ENCODE data around the gene KCNG4.

The KCNG4 gene

DNA sequence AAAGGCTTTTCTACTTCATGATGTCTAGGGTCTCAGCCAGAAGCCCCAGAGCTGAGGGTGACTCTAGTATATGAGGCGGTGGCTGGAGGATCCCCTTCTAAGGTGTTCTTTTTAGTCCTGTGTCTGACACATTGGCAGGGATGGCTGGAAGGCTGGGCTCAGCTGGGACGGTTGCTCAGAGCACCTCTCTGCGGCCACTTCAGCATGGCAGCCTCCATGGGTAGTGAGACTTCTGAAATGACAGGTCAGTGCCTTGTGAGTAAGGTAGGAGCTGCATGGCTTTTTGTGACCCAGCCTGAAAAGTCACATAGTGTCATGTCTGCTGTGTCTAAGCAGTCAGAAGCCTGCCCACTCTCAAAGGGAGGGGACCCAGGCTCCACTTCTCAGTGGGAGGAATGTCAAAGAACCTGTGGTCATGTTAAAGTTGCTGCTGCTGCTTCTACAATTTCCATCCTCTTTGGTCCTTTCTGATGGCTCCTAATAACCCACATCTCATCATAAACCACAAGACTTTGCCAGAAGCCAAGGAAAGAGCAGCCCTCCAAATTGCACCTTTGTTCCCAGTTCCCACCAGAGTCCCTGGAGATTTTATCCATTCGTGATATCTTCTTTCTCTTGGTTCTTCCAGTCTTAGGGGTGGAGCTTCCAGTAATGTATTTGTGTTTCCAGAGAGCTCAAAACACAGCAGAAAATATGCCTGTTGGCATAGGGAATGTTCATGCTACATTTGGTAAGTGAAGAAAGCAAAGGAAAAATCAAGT, 15.4 kb upstream of the KCNG4 start:
- no peak overlapping the region for H3K4me3 ChIP-seq (replicated peaks; ENCODE audit: low read depth, low read length)
- TF ChIP-seq, protein P1, sequence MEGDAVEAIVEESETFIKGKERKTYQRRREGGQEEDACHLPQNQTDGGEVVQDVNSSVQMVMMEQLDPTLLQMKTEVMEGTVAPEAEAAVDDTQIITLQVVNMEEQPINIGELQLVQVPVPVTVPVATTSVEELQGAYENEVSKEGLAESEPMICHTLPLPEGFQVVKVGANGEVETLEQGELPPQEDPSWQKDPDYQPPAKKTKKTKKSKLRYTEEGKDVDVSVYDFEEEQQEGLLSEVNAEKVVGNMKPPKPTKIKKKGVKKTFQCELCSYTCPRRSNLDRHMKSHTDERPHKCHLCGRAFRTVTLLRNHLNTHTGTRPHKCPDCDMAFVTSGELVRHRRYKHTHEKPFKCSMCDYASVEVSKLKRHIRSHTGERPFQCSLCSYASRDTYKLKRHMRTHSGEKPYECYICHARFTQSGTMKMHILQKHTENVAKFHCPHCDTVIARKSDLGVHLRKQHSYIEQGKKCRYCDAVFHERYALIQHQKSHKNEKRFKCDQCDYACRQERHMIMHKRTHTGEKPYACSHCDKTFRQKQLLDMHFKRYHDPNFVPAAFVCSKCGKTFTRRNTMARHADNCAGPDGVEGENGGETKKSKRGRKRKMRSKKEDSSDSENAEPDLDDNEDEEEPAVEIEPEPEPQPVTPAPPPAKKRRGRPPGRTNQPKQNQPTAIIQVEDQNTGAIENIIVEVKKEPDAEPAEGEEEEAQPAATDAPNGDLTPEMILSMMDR (IDR thresholded peaks at IDR 0.05; ENCODE audit: low read depth, low read length, missing control alignments): no peak
- no peak for DNase-seq (ENCODE audit: extremely low read depth, low read depth)

DNA sequence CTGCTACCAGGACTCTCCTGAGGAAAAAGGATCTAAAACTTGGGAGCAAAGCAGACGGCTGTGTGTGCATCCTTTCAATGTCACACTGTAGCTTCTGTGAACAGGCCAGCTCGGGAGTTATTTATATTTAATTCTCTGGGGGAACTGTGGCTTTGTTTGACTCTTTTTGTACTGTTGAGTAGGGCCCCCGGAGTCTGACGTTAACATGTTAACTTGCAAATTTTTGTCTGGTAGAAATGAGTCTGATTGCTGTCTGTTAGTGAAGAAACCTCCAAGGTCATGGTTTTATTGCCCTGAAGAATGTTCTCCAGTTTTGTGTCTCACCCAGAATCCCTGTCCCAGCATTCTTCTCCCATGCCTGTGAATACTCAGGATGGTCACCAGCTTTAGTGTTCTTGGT, 14.2 kb upstream of the KCNG4 start:
- no peak overlapping the region for H3K4me3 ChIP-seq (replicated peaks; ENCODE audit: low read depth, low read length)
- no peak for DNase-seq (ENCODE audit: extremely low read depth, low read depth)
- TF ChIP-seq, protein P1 (IDR thresholded peaks at IDR 0.05; ENCODE audit: low read depth, low read length, missing control alignments): no peak

DNA sequence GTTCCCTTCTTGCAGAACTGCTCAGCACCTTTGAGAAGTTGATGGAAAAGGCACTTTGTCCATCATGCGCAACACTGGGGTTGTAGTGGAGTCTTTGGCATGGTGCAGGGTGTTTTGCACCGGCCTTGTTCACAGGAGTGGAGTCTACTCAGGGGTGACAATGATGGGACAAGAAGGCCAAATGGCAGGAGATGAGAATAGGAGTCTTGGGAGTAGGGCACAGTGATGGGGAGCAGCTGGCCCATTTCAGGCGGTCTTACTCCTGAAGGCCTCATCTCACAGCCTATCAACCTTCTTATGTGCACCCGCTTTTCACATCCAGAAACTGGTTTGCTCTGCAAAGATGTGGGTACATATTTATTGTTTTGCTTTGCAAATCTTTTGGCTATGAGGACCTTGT, 13.4 kb upstream of the KCNG4 start:
- DNase-seq (ENCODE audit: extremely low read depth, low read depth): no peak
- TF ChIP-seq, protein P1 (IDR thresholded peaks at IDR 0.05; ENCODE audit: low read depth, low read length, missing control alignments): no peak
- no peak overlapping the region for H3K4me3 ChIP-seq (replicated peaks; ENCODE audit: low read depth, low read length)

DNA sequence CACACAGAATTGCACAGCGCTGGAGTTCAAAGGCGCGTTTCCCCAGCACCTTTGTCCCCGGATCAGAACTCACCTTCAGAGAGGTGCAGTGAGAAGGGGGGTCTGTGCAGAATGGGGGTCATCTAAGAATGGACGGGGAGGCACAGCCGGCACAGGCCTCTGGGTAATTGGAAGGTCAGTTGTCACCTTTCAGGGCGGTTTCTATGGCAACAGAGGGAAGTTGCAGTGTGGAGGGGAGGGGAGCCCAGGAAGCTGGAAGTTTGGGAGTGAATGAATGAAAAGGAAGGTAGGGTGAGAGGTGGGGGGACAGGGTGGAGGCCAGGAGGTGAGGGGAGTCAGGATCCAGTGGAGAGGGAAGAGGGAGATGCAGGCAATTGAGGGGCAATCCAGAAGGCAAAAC, 12.4 kb upstream of the KCNG4 start:
- no peak overlapping the region for H3K4me3 ChIP-seq (replicated peaks; ENCODE audit: low read depth, low read length)
- TF ChIP-seq, protein P1 (IDR thresholded peaks at IDR 0.05; ENCODE audit: low read depth, low read length, missing control alignments): no peak
- no peak for DNase-seq (ENCODE audit: extremely low read depth, low read depth)

DNA sequence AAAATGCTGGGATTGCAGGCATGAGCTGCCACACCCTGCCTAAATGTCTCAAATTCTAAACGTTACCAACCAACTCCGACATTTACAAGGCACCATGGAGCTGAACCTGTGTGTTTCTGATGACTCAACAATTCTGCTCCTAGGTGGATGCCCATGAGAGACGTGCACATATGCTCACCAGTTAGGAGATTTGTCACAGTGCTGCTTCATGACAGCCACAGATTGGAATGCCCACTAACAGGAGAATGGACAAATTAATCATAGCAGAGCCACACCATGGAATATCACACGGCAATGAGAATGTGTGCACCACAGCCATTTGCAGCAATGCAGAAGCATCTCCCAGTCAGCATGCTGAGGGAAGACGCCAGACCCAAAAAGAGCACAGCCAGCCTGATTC, 8.0 kb upstream of the KCNG4 start:
- TF ChIP-seq, protein P1 (IDR thresholded peaks at IDR 0.05; ENCODE audit: low read depth, low read length, missing control alignments): no peak
- DNase-seq (ENCODE audit: extremely low read depth, low read depth): no peak
- H3K4me3 ChIP-seq (replicated peaks; ENCODE audit: low read depth, low read length): no peak overlapping the region

DNA sequence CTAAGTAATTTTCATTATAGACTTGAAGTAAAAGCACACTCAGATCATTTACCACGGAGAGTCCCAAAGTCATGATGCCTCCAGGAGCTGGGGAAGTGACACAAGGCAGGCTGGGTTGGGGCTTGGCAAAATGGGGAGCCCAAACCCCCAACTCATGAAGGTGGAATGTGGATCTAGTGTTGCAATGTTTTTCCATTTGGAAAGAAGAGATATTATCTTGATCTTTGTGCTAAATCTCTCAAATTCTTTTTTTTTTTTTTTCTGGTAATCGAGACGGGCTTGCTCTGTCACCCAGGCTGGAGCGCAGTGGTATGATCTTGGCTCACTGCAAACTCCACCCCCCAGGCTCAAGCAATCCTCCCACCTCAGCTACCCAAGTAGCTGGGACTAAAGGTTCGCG, 7.5 kb upstream of the KCNG4 start:
- TF ChIP-seq, protein P1 (IDR thresholded peaks at IDR 0.05; ENCODE audit: low read depth, low read length, missing control alignments): no peak
- no peak for DNase-seq (ENCODE audit: extremely low read depth, low read depth)
- H3K4me3 ChIP-seq (replicated peaks; ENCODE audit: low read depth, low read length): no peak overlapping the region

DNA sequence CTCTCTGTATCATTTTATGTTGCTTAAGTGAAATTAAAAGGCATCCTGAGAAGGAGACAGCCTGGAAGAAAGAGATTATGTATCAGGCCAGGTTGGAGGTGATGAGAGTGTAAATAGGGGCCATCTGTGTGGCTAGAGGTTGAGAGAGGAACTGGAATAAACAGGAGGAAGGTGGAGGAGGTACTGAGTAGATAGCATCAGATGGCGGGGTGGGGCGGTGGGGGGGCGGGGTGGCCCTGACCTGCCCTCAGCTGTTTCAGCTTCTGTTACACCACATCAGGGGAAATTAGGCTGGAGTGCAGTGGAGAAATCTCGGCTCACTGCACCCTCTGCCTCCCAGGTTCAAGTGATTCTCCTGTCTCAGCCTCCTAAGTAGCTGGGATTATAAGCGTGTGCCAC, 6.9 kb upstream of the KCNG4 start:
- H3K4me3 ChIP-seq (replicated peaks; ENCODE audit: low read depth, low read length): no peak overlapping the region
- DNase-seq (ENCODE audit: extremely low read depth, low read depth): no peak
- TF ChIP-seq, protein P1 (IDR thresholded peaks at IDR 0.05; ENCODE audit: low read depth, low read length, missing control alignments): no peak

All from HFF-Myc (cell line).